ENCODE data around the gene NSMCE3.

Gene NSMCE3

GRCh38 chr15:29274946-29275345, 5.3 kb upstream of the NSMCE3 start:
- TF ChIP-seq Cebpa-rat (IDR thresholded peaks at IDR 0.05) = no peak
- Histone ChIP-seq H3K27me3 (no peaks in the 10 kb centered on the region), H4K20me1 (no peaks in the 10 kb centered on the region), H3K4me2 (no peak overlapping the region), H3K27ac (no peak overlapping the region), H3K4me3 (no peak overlapping the region), H3K9ac (no peak overlapping the region), H3K9me3 (replicated peaks in 1 of 11) (no peaks in the 10 kb centered on the region), H3K36me3 (no peaks in the 10 kb centered on the region), H3K4me1 (peaks cover 8 to 27% (median 16%) of the 10 kb centered on the region in 10 experiments)

- Histone ChIP-seq H3K27ac (no peak overlapping the region), H3K9me3 (replicated peaks in 1 of 11) (no peaks in the 10 kb centered on the region), H3K27me3 (no peaks in the 10 kb centered on the region), H3K4me2 (peak overlapping the region in 4 of 11 experiments; percentile 12 to 94 (median 28); a peak in 5 of 22 replicates), H3K9ac (no peak overlapping the region), H3K4me3 (no peak overlapping the region), H4K20me1 (peaks cover 4 to 23% (median 14%) of the 10 kb centered on the region in 11 experiments; a peak in 18 of 22 replicates), H3K36me3 (no peaks in the 10 kb centered on the region), H3K4me1 (peaks cover 21 to 44% (median 32%) of the 10 kb centered on the region in 10 experiments)
- no peak for TF ChIP-seq Cebpa-rat (IDR thresholded peaks at IDR 0.05)
Observed at GRCh38 chr15:29272219-29272618, 2.6 kb upstream of the NSMCE3 start.

GRCh38 chr15:29270976-29271375, 1.4 kb upstream of the NSMCE3 start:
- no peak for TF ChIP-seq Cebpa-rat (IDR thresholded peaks at IDR 0.05)
- Histone ChIP-seq H3K27ac (peak overlapping the region in 7 of 11 experiments; percentile 79 to 95 (median 89); a peak in 8 of 22 replicates), H3K9me3 (replicated peaks in 1 of 11) (no peaks in the 10 kb centered on the region), H3K9ac (peak overlapping the region in 3 of 11 experiments; percentile 90 to 93 (median 91); a peak in 4 of 22 replicates), H3K4me1 (peaks cover 32 to 56% (median 41%) of the 10 kb centered on the region in 10 experiments), H3K36me3 (no peaks in the 10 kb centered on the region), H3K4me3 (peak overlapping the region in 4 of 10 experiments; percentile 77 to 97 (median 88); a peak in 4 of 20 replicates), H3K27me3 (no peaks in the 10 kb centered on the region), H3K4me2 (peak overlapping the region; percentile 9 to 99 (median 96); a peak in 17 of 22 replicates), H4K20me1 (peaks cover 4 to 33% (median 22%) of the 10 kb centered on the region in 11 experiments; a peak in 18 of 22 replicates)

- peaks cover 4 to 33% (median 23%) of the 10 kb centered on the region in 11 experiments; a peak in 18 of 22 replicates for H4K20me1 ChIP-seq
- H3K9me3 ChIP-seq (replicated peaks in 1 of 11) = no peaks in the 10 kb centered on the region
- no peaks in the 10 kb centered on the region for H3K27me3 ChIP-seq
- peak overlapping the region; percentile 79 to 95 (median 89); a peak in 21 of 22 replicates for H3K27ac ChIP-seq
- H3K4me3 ChIP-seq = peak overlapping the region; percentile 73 to 97 (median 86)
- no peaks in the 10 kb centered on the region for H3K36me3 ChIP-seq
- no peak for TF ChIP-seq Cebpa-rat (IDR thresholded peaks at IDR 0.05)
- H3K4me1 ChIP-seq = peaks cover 32 to 56% (median 41%) of the 10 kb centered on the region in 10 experiments
- H3K4me2 ChIP-seq = peak overlapping the region; percentile 88 to 99 (median 96)
- peak overlapping the region; percentile 78 to 95 (median 92) for H3K9ac ChIP-seq
Observed at GRCh38 chr15:29270169-29270955, 740 bp upstream of the NSMCE3 start.

- TF ChIP-seq Cebpa-rat (IDR thresholded peaks at IDR 0.05) = no peak
- Histone ChIP-seq H3K4me1 (peaks cover 32 to 56% (median 41%) of the 10 kb centered on the region in 10 experiments), H3K9ac (peak overlapping the region; percentile 78 to 95 (median 92)), H4K20me1 (peaks cover 4 to 33% (median 23%) of the 10 kb centered on the region in 11 experiments; a peak in 18 of 22 replicates), H3K9me3 (replicated peaks in 1 of 11) (no peaks in the 10 kb centered on the region), H3K4me3 (peak overlapping the region; percentile 73 to 97 (median 86)), H3K36me3 (no peaks in the 10 kb centered on the region), H3K27ac (peak overlapping the region; percentile 79 to 95 (median 89)), H3K27me3 (no peaks in the 10 kb centered on the region), H3K4me2 (peak overlapping the region; percentile 90 to 99 (median 96))
Observed at GRCh38 chr15:29268706-29269484, 727 bp downstream of the NSMCE3 start.

- H4K20me1 ChIP-seq = peaks cover 4 to 33% (median 23%) of the 10 kb centered on the region in 11 experiments; a peak in 18 of 22 replicates
- H3K9ac ChIP-seq = 0 out of 22 replicates have a peak overlapping the region, but pooled peaks of 1 of the 11 experiments have one; percentile 27
Observed at GRCh38 chr15:29266052-29266582, 3.5 kb downstream of the NSMCE3 start.

GRCh38 chr15:29263289-29263688, 6.3 kb downstream of the NSMCE3 start:
- no peak overlapping the region for H3K27ac ChIP-seq
- H3K4me2 ChIP-seq = no peak overlapping the region
- H3K4me1 ChIP-seq = peaks cover 16 to 22% (median 19%) of the 10 kb centered on the region in 10 experiments; a peak in 19 of 20 replicates
- no peak overlapping the region for H3K9ac ChIP-seq
- H3K36me3 ChIP-seq = no peaks in the 10 kb centered on the region
- no peak overlapping the region for H3K4me3 ChIP-seq
- TF ChIP-seq Cebpa-rat (IDR thresholded peaks at IDR 0.05) = no peak
- no peaks in the 10 kb centered on the region for H3K9me3 ChIP-seq (replicated peaks in 1 of 11)
- no peaks in the 10 kb centered on the region for H3K27me3 ChIP-seq
- peaks cover 0 to 23% (median 16%) of the 10 kb centered on the region in 11 experiments; a peak in 14 of 22 replicates for H4K20me1 ChIP-seq

More at GRCh38 chr15:29266052-29266582, 3.5 kb downstream of the NSMCE3 start:
- TF ChIP-seq Cebpa-rat (IDR thresholded peaks at IDR 0.05) = no peak
- H3K4me3 ChIP-seq = no peak overlapping the region
- H3K4me2 ChIP-seq = peak overlapping the region in 8 of 11 experiments; percentile 94 to 99 (median 97); a peak in 8 of 22 replicates
- H3K9me3 ChIP-seq (replicated peaks in 1 of 11) = no peaks in the 10 kb centered on the region
- no peaks in the 10 kb centered on the region for H3K36me3 ChIP-seq
- no peak overlapping the region for H3K27ac ChIP-seq
- H3K4me1 ChIP-seq = peaks cover 32 to 39% (median 34%) of the 10 kb centered on the region in 10 experiments
- no peaks in the 10 kb centered on the region for H3K27me3 ChIP-seq

- peaks cover 0 to 20% (median 13%) of the 10 kb centered on the region in 11 experiments; a peak in 11 of 22 replicates for H4K20me1 ChIP-seq
- peaks cover 12 to 17% (median 15%) of the 10 kb centered on the region in 10 experiments; a peak in 19 of 20 replicates for H3K4me1 ChIP-seq
- H3K9me3 ChIP-seq (replicated peaks in 1 of 11) = no peaks in the 10 kb centered on the region
- H3K4me2 ChIP-seq = no peak overlapping the region
- TF ChIP-seq Cebpa-rat (IDR thresholded peaks at IDR 0.05) = no peak
- no peak overlapping the region for H3K4me3 ChIP-seq
- H3K27me3 ChIP-seq = no peaks in the 10 kb centered on the region
- no peak overlapping the region for H3K9ac ChIP-seq
- H3K36me3 ChIP-seq = no peaks in the 10 kb centered on the region
- no peak overlapping the region for H3K27ac ChIP-seq
Observed at GRCh38 chr15:29262738-29263137, 6.9 kb downstream of the NSMCE3 start.
